NT2/D1 (cell line): ENCODE data around the gene ANKRD12.

Source experiments
- DNase-seq: peaks from one replicate; pipeline ENCODE4 v3.0.0-alpha.2; 2011; ENCODE audit warnings: low read depth, low spot score
- H3K27me3 ChIP-seq: 2 replicates; pipeline ENCODE4 v1.6.0; 2011; ENCODE audit warnings: mild to moderate bottlenecking; ENCODE audit not compliant: insufficient read length, insufficient read depth
- H3K36me3 ChIP-seq: 2 replicates; pipeline ENCODE4 v1.6.1; 2011; ENCODE audit warnings: mild to moderate bottlenecking, low read length, mixed read lengths; ENCODE audit not compliant: insufficient read depth, insufficient read length
- H3K4me1 ChIP-seq: 2 replicates; pipeline ENCODE4 v1.5.1; 2011; ENCODE audit not compliant: insufficient read depth, insufficient read length
- H3K4me3 ChIP-seq: 2 replicates; pipeline ENCODE4 v1.5.1; 2011; ENCODE audit warnings: low read depth; ENCODE audit not compliant: insufficient read length
- H3K9ac ChIP-seq: 2 replicates; pipeline ENCODE4 v1.6.0; 2011; ENCODE audit warnings: low read depth; ENCODE audit not compliant: insufficient read length
- H3K9me3 ChIP-seq: 2 replicates; pipeline ENCODE4 v1.5.1; 2011; ENCODE audit warnings: mild to moderate bottlenecking, low read length; ENCODE audit not compliant: insufficient read depth
- SUZ12 ChIP-seq: IDR thresholded peaks from 2 replicates; pipeline ENCODE4 v1.6.1; 2011; ENCODE audit not compliant: insufficient read length, insufficient read depth; ENCODE audit errors: extremely low read depth
- YY1 ChIP-seq: IDR thresholded peaks from 2 replicates; pipeline ENCODE4 v1.6.1; 2011; ENCODE audit not compliant: insufficient read length, insufficient read depth
- ZNF274 ChIP-seq: IDR thresholded peaks from 2 replicates; pipeline ENCODE4 v1.6.1; 2011; ENCODE audit warnings: mild to moderate bottlenecking, low read depth, low read length

The ANKRD12 gene

GRCh38 chr18:9172506-9173127, 36.0 kb downstream of the ANKRD12 start:
- DNase-seq: no peak
- no peaks in the 10 kb centered on the region for H3K27me3 ChIP-seq
- no peak overlapping the region for H3K9ac ChIP-seq
- H3K36me3 ChIP-seq: no peaks in the 10 kb centered on the region
- no peaks in the 10 kb centered on the region for H3K9me3 ChIP-seq
- H3K4me1 ChIP-seq: no peaks in the 10 kb centered on the region
- no peak for TF ChIP-seq YY1
- no peak for TF ChIP-seq ZNF274
- no peak for TF ChIP-seq SUZ12
- H3K4me3 ChIP-seq: no peak overlapping the region

GRCh38 chr18:9173770-9174233, 37.2 kb downstream of the ANKRD12 start:
- H3K9ac ChIP-seq: no peak overlapping the region

GRCh38 chr18:9174302-9174701, 37.7 kb downstream of the ANKRD12 start:
- H3K4me3 ChIP-seq: no peak overlapping the region
- no peak for DNase-seq
- H3K9ac ChIP-seq: no peak overlapping the region
- H3K27me3 ChIP-seq: no peaks in the 10 kb centered on the region
- no peaks in the 10 kb centered on the region for H3K9me3 ChIP-seq
- no peaks in the 10 kb centered on the region for H3K4me1 ChIP-seq
- TF ChIP-seq SUZ12 (no peak), YY1 (no peak), ZNF274 (no peak)
- H3K36me3 ChIP-seq: no peaks in the 10 kb centered on the region

More at GRCh38 chr18:9173770-9174233, 37.2 kb downstream of the ANKRD12 start:
- Histone ChIP-seq H3K4me3 (no peak overlapping the region), H3K9me3 (no peaks in the 10 kb centered on the region), H3K36me3 (no peaks in the 10 kb centered on the region), H3K4me1 (no peaks in the 10 kb centered on the region), H3K27me3 (no peaks in the 10 kb centered on the region)
- DNase-seq: no peak
- TF ChIP-seq ZNF274 (no peak), SUZ12 (no peak), YY1 (no peak)

GRCh38 chr18:9175115-9175514, 38.5 kb downstream of the ANKRD12 start:
- no peak for DNase-seq
- Histone ChIP-seq H3K27me3 (no peaks in the 10 kb centered on the region), H3K9me3 (no peaks in the 10 kb centered on the region), H3K36me3 (no peaks in the 10 kb centered on the region), H3K9ac (no peak overlapping the region), H3K4me1 (no peaks in the 10 kb centered on the region), H3K4me3 (no peak overlapping the region)
- no peak for TF ChIP-seq YY1
- TF ChIP-seq ZNF274: no peak
- TF ChIP-seq SUZ12: no peak

- H3K4me1 ChIP-seq: no peaks in the 10 kb centered on the region
- no peak for TF ChIP-seq YY1
- no peak for TF ChIP-seq ZNF274
- no peak for TF ChIP-seq SUZ12
- H3K36me3 ChIP-seq: no peaks in the 10 kb centered on the region
- H3K9me3 ChIP-seq: no peaks in the 10 kb centered on the region
- no peak overlapping the region for H3K9ac ChIP-seq
- no peak for DNase-seq
- H3K27me3 ChIP-seq: no peaks in the 10 kb centered on the region
- H3K4me3 ChIP-seq: no peak overlapping the region
Measured at GRCh38 chr18:9177031-9177430, 40.5 kb downstream of the ANKRD12 start.

GRCh38 chr18:9177466-9177865, 40.9 kb downstream of the ANKRD12 start:
- TF ChIP-seq ZNF274 (no peak), SUZ12 (no peak), YY1 (no peak)
- Histone ChIP-seq H3K4me3 (no peak overlapping the region), H3K9ac (no peak overlapping the region)

GRCh38 chr18:9178557-9178956, 42.0 kb downstream of the ANKRD12 start:
- H3K36me3 ChIP-seq: no peaks in the 10 kb centered on the region
- no peaks in the 10 kb centered on the region for H3K27me3 ChIP-seq

More at GRCh38 chr18:9177466-9177865, 40.9 kb downstream of the ANKRD12 start:
- no peaks in the 10 kb centered on the region for H3K36me3 ChIP-seq
- no peaks in the 10 kb centered on the region for H3K27me3 ChIP-seq
- DNase-seq: no peak
- no peaks in the 10 kb centered on the region for H3K4me1 ChIP-seq
- H3K9me3 ChIP-seq: no peaks in the 10 kb centered on the region

GRCh38 chr18:9181275-9181674, 44.7 kb downstream of the ANKRD12 start:
- Histone ChIP-seq H3K4me3 (no peak overlapping the region), H3K36me3 (peaks cover 3% of the 10 kb centered on the region), H3K9ac (no peak overlapping the region), H3K4me1 (no peaks in the 10 kb centered on the region), H3K9me3 (no peaks in the 10 kb centered on the region), H3K27me3 (no peaks in the 10 kb centered on the region)
- TF ChIP-seq YY1 (no peak), SUZ12 (no peak), ZNF274 (no peak)
- no peak for DNase-seq

More at GRCh38 chr18:9178557-9178956, 42.0 kb downstream of the ANKRD12 start:
- no peak for DNase-seq
- H3K4me1 ChIP-seq: no peaks in the 10 kb centered on the region
- no peak overlapping the region for H3K4me3 ChIP-seq
- no peak overlapping the region for H3K9ac ChIP-seq
- no peak for TF ChIP-seq SUZ12
- no peak for TF ChIP-seq YY1
- no peak for TF ChIP-seq ZNF274
- H3K9me3 ChIP-seq: no peaks in the 10 kb centered on the region
